NCI-H526 treated with DMSO at 0.1 percent for 48 hours (cell line): ENCODE measurements around the gene AGAP3.
A peak's percentile ranks its signal among the peaks of the same experiment; 100 is the strongest.

Source experiments
- DNase-seq: peaks from one replicate; lab custom pipeline; 2025; lab: John Stamatoyannopoulos, UW

The AGAP3 gene

DNA sequence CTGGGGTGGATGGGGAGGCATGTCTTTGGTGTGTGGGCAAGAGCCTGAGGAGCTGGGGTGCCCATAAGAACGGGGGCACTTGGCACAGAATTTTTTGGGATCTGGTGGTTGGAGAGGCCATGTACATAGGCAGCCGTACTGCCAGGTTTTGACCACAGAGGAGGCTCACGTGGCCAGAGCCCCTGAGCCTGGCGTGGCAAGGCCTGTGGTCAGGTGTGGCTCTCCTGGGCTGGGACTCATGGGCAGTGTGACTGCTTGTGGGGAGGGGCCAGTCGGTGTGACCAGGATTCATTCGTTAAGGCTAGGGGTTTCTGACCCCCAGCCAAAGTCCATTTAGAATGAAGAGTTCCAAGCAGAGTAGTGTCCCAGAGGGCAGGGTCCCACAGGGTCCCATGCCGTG, 38.2 kb downstream of the AGAP3 start:
- no peak for DNase-seq

DNA sequence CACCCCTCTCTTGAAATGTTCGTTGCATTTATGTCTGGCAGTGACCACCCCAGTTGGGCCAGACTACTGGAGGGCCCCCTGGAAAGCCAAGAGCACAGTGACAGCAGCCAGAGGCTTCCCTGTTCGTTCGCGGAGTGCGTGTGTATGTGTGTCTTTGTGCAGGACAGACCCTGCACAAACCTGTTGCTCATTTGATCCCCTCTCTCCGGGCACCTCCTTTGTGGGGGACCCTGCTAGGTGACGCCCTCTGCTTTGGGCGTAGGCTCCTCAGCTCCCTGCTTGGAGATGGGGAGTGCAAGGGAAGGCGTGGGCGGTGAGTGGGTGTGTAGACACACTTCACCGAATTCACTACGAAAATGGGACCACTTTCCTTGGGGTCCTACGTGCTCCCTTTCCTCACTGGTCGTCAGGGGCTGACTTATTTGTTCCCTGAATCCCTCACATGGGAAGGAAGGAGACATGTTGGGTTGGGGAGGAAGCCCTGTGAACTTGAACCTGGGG, 38.7 kb downstream of the AGAP3 start:
- no peak for DNase-seq

DNA sequence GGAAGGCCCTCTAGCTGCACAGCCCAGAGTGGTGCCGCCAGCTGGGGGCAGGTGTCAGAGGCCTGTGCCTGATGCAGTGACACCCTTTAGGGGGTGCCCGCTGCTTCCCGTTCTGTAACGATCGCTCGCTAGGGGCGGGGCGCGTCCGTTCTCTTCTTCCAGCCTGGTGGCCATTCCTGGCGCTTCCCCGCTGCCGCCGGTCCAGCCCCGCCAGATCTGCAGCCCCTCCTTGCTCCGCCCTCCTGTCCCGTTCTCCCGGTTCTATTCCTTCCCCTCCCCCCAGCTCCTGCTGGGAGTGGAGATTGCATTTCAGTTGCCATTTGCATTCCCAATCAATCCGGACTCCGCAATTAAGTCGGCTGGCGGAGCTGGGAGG, 39.2 kb downstream of the AGAP3 start:
- DNase-seq, result peak; percentile 74

DNA sequence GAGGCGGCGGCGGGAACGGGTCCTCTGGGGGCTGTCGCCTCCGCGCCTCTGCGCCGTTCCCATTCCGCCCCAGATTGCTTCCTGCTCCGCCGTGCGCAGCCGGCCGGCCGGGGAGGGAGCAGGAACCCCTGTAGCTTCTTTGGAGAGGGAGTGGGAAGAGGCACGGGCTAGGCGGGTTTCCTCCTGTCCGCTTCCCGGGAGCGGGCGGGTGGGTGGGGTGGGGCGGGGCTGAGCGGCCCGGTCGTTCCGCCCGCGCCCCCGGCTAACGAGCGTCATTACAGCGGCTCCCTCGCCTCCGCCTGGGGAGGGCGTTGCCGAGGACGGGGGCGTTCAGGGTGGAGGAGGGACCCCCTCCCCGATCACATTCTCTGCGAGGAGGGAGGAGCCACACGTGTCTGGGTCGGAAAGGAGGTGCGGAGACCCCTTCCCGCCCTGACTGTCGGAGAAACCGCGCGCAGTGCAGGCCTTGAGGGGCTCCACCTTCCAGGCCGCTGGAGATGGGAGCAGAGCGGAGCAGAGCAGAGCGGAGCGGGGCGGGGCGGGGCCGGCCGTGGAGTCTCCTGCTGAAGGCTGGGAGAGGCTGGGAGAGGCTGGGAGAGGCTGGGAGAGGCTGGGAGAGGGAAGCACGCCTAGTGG, 39.7 kb downstream of the AGAP3 start:
- no peak for DNase-seq

DNA sequence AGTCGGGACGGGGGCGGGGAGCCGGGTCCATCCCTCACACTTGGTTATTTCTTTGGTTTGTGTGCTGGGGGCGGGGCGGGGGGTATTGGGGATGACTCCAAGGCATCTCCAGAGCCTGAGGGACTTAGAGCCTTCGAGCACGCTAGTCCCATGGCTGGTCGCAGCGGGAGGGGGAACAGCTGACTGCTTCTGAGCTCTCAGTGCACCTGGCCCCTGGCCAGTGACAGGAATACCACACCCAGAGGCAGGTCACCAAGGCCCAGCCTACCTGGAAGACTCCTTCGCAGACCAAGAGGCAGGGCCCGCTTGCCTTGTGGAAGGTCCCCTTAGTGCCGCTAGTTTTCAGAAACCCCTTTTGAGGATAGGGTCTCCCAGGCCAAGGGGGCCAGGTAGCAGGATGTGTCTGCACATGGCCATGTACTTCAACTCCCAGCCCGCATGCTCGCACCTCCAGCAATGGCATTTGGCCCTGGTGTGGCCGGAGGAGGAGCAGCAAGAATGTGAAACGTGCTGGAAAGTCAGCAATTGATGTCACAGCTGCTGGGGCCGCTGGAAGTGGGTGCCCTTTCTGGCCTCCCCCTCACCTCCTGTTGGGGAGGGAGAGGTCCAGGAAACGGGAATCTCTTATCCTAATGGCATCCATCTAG, 40.3 kb downstream of the AGAP3 start:
- DNase-seq, result no peak

DNA sequence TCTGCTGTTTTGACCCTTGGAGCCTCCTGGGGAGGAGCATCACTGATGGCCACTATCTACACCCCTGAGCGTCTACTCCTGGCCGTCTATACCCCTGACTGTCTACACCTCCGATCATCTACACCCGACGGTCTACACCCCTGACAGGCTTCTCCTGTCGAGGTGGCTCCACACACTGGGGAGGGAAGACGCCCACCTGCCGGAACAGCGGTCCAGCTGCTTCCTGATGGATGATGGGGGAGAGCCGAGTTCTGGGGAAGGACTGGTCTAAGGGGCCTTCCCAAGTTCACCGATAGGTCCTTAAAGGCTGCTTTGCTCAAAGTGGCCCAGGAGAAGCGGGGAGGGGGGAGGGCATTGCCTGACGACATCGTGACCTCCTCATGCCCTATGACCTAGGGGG, 41.9 kb downstream of the AGAP3 start:
- no peak for DNase-seq

DNA sequence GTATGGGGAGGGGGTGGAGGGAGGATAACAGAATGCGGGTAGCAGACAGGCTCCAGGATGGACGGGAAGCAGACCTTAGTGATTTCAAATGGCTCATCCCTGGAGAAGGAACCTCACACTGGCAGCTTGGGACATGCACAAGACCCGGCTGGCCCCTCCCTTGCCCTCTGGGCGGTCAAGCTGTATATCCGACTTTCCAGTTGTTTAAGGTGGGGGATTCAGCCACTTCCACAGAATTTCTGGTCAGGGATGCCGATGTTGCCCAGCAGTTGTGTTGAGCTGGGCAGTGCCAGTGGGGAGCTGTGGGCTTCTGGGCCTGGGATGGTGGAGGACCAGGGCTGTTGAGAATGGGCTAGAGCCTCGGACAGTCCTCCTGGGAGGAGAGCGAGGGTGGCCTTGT, 42.4 kb downstream of the AGAP3 start:
- DNase-seq, result no peak

DNA sequence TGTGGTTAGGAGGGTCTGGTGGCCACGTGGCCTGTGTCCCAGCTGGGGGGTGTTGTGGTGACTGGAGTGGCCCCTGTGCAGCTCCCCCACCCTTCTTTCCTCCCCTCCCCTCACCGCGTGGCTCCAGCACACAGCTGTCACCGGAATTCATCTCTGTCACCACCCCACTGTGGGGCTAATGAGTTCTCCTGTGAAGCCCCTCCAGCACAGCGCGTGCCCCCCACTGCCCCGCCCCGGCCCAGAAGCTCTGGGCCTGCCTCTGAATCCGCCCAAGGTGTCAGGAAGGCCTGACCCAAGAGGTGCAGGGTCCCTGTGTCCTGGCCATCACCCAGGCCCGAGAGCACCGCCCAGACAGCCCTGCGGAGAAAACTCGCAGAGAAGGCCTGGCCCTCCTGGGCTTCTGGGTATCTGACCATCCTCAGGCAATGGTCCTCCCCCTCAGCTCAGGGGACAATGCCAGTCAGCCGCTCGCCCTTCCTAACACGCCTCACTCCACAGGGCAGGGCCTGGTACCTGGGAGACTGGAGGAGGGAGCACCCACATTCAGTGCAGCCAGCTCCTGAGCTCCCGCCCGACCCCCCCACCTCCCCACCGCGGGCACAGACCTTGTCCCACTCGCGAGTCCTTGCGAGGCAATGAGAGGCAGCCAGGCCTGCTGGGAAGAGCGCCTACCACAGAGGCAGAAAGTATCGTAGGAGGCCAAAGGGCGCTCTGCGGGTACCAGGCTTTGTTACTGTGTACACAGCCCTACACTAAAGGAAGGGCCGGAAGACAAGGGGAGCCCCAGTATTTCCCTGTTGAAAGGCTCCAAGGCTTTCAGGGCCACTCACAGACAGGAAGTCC, 43.1 kb downstream of the AGAP3 start:
- DNase-seq, result no peak

DNA sequence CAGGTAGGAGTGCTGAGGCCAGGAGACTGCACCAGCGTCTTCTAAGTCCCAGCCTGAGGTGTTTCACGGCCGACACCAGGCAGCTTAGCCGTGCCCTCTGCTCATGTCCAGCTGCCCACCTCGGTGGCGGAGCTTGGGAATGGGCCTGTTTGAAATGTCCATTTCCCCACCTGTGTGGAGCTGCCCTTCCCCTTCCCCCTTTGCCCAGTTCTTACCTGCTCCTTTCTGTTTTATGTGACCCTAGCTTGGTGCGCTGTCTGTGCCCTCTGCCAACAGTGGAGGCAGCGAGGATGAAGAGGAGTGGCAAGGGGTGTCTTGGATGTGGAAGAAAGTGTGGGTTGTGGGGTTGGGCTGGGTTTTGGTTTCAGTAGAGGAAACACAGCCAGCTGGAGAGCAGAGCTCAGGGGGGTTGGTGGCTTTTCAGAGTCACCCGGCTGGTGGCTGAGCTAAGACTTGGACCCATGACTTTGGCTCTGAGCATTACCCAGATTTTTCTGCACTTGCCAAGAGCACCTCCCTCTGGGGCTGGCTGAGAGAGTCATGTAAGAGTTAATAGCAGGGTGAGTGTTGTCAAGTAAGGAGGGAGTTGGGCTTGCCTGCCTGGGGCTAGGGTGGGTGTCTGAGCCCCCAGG, 43.8 kb downstream of the AGAP3 start:
- no peak for DNase-seq

DNA sequence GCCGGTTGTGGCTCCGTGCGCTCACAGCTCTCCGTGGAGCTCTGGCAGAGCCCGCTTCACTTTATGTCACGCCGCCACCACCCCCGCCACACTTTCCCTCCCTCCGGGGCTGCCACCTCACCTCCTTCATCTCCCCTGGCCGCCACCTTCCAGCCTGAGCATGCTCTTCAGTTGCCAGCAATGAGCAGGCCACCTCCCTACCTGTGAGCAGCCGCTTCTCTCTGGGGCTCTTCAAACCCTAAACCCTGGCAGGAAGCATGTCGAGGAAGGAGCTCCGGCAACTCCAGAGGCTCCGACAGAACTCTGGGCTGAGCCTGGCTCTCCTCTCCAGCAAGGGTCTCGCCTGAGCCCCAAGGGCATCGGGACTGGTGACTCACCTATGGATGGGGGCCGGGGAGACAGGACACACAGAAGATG, 44.5 kb downstream of the AGAP3 start:
- DNase-seq, result no peak

DNA sequence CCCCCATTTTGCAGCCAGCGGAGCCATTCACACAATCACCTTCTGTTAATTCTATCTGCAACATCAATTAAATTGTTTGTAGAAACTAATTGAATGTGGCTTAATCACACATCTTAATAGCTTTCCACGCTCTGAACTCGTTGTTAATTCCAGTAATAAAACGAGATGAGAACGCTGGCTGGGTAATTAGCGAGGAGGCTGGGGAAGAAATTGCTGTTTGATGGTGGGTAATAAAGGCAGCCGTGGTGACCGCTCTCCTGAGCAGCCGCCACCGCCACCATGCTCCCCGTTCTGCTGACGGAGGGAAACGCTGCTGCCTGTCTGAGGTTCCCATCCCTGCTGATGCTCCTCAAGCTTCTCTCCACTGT, 44.9 kb downstream of the AGAP3 start:
- no peak for DNase-seq

DNA sequence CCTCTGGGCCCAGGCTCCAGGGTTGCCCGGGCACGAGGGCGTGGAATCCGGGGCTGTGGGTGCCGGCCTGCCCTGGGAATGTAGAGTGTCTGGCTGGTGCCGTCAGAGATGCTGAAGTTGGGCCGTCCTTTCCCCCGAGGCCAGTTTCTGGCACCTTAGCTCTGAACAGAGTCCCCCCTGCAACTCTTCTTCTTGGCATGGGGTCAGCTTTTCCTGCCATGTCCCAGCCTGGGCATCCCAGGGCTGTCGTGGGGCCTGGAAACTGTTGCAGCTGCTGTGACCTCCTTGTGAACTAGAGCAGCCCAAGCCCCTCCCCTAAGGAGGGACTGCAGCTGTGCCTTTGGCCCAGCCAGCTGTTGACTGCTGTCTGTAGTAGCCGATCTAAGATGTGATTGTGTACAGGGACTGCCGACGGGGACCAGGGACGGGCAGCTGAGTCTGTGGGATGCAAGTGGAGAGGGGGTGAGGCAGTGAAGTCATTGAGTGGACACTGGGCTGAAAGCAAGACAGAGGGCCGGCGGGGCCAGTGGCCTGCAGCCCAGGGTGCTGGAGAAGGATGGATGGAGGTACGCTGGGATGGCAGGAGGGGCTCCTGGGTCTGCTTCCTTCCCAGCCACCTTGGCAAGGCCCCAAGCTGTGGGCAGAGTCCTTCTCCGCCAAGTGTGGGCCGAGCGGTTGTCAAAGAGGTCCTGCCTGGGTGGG, 45.5 kb downstream of the AGAP3 start:
- DNase-seq, result no peak

DNA sequence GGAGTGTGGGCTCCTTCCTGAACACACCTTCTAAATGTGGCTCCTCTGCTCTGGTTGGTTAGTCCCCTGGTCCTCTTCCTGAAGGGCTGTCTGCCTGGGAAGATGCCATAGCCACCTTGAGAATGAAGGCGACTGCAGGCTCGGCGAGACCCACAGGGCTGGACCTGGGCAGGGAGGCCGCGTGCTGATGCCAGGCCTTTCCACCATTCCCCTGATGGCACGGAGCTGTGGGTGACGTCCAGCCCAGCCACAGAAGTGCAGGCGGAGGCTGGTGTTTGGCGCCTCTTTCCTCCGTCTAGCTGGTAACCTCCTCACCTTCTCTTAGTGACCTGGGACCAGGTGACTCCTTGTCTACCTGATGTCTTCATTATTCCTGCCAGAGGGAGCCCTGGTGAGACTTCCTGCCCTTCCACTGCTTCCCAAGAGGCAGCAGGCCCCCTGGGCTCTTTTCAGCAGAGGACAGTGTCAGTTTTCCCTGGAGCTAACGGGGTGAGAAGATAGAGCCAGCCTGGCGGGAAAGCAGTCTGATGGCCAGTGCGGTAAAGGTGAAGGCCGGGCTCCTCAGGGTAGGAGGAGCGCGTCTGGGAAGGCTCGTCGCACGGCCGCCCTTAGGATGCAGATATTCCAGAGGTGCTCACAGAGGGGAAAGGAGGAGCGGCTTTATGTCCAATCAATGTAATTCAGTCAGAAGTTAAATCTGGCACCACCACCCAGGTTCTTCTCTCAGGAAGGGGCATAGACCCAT, 46.4 kb downstream of the AGAP3 start:
- no peak for DNase-seq

DNA sequence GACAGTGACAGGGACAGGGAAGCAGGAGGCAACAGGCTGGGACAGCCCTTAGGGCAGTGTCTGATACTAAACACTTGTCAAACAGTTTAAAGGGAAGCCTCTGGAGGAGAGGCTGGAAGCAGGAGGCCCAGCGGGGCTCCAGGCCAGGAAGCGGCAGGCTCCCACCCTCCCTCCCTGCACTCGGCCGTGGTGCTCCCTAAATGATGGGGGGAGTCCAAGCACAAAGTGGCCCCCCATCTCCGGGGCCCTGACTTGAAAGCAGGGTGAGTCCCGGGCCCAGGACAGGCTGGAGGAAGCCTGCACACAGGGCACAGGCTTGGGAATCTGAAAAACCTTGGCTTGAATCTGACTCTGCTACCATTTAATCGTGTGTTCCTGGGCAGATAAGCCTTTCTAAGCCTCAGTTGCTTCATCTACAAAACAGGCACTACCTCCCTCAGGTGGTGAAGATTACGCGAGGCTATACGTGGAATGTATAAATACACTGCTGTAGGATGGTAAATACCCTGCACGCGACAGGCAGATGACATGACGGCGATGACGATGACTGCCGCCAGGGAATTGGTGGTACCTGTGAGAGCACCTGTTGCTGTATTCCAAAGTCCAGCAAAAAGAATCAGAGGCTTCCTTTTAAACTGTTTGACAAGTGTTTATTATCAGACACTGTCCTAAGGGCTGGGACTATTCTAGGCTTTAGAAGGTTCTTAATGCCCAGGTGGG, 47.2 kb downstream of the AGAP3 start:
- DNase-seq, result no peak

DNA sequence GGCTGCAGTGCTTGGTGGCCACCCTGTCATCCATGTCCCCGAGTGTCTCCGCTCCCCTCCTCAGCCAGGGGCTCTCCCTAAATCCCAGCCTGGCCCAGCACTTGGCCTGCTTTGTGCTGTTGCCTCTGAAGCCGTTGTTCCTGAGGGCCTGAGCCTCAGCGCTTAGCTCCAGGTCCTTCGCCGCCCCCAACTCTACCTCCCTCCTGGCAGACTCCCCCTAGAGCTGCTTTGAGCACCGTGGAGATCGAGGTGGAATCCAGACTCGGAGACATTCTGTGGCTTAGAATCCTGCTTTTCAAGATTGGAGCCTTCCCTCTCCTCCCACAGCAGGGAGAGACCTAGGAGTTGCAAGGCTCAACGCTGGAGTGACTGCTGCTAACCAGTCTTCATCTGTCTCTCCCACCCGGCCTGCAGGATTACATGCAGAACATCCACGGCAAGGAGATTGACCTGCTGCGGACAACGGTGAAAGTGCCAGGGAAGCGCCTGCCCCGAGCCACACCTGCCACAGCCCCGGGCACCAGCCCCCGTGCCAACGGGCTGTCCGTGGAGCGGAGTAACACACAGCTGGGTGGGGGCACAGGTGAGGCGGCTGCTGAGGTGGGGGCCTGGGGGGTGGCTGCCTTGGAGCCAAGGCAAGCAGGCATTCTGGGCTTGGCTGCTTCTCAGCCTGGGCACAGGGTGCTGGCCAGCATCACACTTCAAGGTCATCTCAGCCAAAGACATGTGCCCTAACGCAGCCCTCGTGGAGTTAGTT, 47.9 kb downstream of the AGAP3 start:
- no peak for DNase-seq

DNA sequence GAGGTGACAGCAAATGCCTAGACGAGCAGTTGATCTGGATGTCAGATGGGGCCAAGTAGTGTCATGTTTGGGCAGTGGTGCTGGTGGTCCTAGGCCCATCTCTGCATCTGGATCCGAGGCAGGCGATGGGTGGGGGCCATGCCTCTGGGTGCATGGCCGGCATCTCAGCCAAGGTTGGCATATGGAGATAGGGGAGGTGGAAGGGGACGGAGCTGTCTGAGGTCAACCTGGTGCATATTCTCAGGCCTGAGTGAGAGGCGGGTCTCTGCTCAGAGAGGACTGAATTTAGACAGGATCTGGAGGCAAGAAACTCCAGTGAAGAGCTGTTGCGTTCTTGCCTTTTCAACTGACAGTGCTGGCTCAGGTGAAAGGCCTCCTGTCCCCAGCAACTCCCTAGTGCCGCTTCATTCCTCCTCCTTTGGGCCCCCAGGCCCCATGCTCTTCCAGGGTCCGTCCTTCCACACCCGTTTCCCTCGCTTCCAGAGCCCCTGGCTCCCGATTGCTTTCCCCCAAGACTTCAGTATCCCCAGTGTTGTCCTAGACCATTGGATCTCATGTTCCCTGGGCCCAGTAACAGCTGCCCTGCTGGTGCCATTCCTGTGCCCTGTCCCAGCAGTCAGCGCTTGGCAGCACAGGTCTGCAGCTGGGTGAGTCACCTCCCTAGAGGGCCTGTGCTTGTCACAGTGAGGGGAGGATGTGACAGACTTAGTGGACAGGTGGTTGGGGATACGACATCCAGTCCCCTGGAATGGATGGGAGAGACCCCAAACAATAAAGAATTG, 48.7 kb downstream of the AGAP3 start:
- no peak for DNase-seq

DNA sequence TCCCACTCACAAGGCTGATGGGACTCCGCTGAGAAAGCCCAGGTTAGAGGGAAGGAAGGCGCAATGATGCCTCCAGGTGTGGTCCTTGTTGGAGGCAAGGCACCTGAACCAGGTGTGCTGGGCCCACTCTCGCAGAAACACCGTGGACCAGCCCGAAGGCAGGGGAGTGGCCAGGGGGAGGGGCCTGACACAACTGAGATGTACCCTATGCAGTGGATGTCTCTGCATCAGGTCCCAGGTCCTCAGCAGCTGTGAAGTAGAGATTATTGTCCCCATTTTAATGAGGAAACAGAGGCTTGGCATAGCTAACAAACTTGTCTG, 49.2 kb downstream of the AGAP3 start:
- DNase-seq, result no peak

DNA sequence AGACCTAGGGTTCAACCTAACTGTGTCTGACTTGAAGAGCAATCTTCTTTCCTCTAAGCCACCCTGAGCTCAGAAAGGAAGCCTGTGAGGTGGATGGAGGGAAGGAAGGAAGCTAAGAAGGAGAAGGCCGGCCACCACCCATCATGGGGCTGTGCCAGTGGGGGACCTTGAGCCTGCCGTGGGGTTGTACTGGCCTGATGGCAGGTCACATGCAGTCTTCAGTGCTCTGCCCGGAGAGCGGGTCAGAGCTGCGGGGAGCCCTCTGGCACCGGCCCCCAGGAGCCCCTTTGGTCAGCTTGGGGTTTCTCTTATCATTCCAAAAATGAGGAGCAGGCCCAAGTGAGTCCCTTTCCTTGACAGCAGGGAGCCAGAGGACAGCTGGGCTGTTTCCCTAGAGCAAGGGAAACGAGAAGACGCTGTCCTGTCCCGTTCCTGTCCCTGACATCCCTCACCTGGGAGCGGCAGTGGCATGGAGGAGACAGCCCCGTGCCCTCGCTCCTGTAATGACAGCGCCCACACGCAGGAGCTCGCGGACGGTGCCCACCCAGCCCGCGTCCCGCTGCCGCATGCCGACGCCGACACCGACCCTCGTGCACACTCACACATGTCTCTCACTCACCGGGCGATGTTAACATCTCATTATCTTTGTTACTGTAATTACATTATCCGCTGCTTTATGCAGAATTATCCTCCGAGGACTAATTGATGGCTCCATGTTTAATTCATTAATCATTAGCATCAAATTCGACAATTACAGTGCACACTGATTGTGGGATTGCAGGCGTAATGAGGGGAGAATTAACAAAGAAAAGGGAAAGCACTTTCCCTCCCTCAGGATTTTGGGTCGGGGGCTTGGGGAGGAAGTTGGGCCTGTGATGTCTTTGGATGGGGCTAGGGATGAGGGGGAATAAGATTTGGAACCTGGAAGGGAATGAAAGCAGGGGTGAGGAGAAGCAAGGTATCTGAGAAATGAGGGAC, 49.9 kb downstream of the AGAP3 start:
- no peak for DNase-seq
